ENCODE measurements around the gene RTTN. TPM values are rescaled to one million over a fixed set of nuclear protein-coding genes. Genes with fewer than 3 reads are reported as not detected.

RTTN gene
- total and polyA plus RNA-seq, 2 of the 4 experiments (the other 2 are of a cell fraction): 5.8 to 19.9 TPM

DNA sequence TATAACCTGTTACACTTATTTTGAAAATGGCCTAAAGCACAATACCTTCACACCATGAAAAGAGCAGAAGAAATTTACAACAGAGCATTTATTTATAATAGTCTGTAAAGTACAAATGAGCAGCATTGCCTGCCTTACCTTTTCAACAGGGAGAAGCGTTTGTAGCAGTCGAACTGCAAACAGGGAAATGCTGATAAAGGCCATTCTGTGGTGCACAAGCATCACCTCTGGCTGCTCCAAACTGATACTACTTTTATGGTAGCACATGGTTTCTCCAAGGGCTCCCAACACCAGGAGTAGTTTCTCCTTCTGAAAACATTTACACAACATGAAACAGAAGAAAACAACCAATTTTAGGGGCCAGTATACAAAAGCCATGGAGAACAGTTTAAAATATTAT is 28.9 kb downstream of the RTTN start:
- no peak overlapping the region for H3K9ac ChIP-seq (ENCODE audit: low read depth, low read length)
- ATAC-seq (ENCODE audit: low read depth) (no peak), DNase-seq (no peak)
- H3K23ac ChIP-seq (ENCODE audit: low read depth, low read length): 0 out of 2 replicates have a peak overlapping the region, but pooled peaks have one; percentile 33
- H2AK5ac ChIP-seq (ENCODE audit: low read depth, low read length): no peak overlapping the region
- BruUV-seq (replicated peaks): no TSS peak
- H3K4me1 ChIP-seq (ENCODE audit: control insufficient read depth, insufficient read depth, low read length): no peaks in the 10 kb centered on the region; the same call in 1 of the 2 replicates
- H3K9me1 ChIP-seq (ENCODE audit: insufficient read depth, low read length): peaks cover 4% of the 10 kb centered on the region
- H3K14ac ChIP-seq (replicated peaks; ENCODE audit: low read depth, low read length): no peak overlapping the region
- H3K27ac ChIP-seq (ENCODE audit: insufficient read depth, low read length): no peak overlapping the region
- 0 out of 2 replicates have a peak overlapping the region, but pooled peaks have one; percentile 17 for H4K5ac ChIP-seq (ENCODE audit: low read depth, low read length)
- dilution Hi-C loops (cut with HindIII; ENCODE audit: low sequenced_read_pairs, unreplicated experiment) (loop anchor here (25.0 kb wide), 1 partner anchor 261 kb away; no protein-coding TSS in a partner anchor), intact Hi-C loops (cut with micrococcal nuclease) (no loop called here), in situ Hi-C loops (cut with MboI; ENCODE audit: low sequenced_read_pairs) (no loop called here)
- no peak overlapping the region for H2BK20ac ChIP-seq (ENCODE audit: low read depth, low read length)
- H4K20me1 ChIP-seq (ENCODE audit: insufficient read depth, low read length): no peaks in the 10 kb centered on the region
- peaks cover 17 to 21% of the 10 kb centered on the region in 2 experiments for H3K79me1 ChIP-seq (ENCODE audit: low read depth in 1 of 2, low read length in 2 of 2)
- no peak overlapping the region for H3K4me3 ChIP-seq (ENCODE audit: insufficient read depth, low read depth, low read length)
- no peak overlapping the region for H3K4ac ChIP-seq (ENCODE audit: low read depth, low read length)
- no peak overlapping the region for H3K56ac ChIP-seq (ENCODE audit: extremely low read depth, insufficient read depth, low read length)
- CTCF ChIA-PET: no interaction called here
- no peak overlapping the region; a peak in 1 of 4 replicates for H4K8ac ChIP-seq (ENCODE audit: low read depth in 2 of 2, low read length in 2 of 2)
- H2BK15ac ChIP-seq (ENCODE audit: low read depth, low read length): no peak overlapping the region
- H3K27me3 ChIP-seq (ENCODE audit: control insufficient read depth, insufficient read depth, low read length): no peaks in the 10 kb centered on the region
- no CpG with 5 or more reads among the region's 2 CpGs for WGBS, 2 experiments (ENCODE audit: extremely low coverage in 2 of 2, insufficient read length in 1 of 2)
- TF ChIP-seq RFX5 (IDR thresholded peaks at IDR 0.05; ENCODE audit: low read depth, low read length): no peak
- no peak for TF ChIP-seq FOS (IDR thresholded peaks at IDR 0.05; ENCODE audit: low read depth, low read length)
- no peak for TF ChIP-seq MXI1 (IDR thresholded peaks at IDR 0.05; ENCODE audit: borderline replicate concordance, low read depth, low read length)
- TF ChIP-seq CEBPB (IDR thresholded peaks at IDR 0.05; ENCODE audit: low read depth, low read length): no peak
- no peak for TF ChIP-seq POLR2A (IDR thresholded peaks at IDR 0.05; ENCODE audit: low read depth, low read length)
- TF ChIP-seq MAFK (IDR thresholded peaks at IDR 0.05; ENCODE audit: low read depth, low read length): no peak
- no peak for TF ChIP-seq RCOR1 (IDR thresholded peaks at IDR 0.05; ENCODE audit: insufficient replicate concordance, low read length)
- no peak for TF ChIP-seq CHD1 (IDR thresholded peaks at IDR 0.05; ENCODE audit: low read depth, low read length)
- TF ChIP-seq, protein P1, sequence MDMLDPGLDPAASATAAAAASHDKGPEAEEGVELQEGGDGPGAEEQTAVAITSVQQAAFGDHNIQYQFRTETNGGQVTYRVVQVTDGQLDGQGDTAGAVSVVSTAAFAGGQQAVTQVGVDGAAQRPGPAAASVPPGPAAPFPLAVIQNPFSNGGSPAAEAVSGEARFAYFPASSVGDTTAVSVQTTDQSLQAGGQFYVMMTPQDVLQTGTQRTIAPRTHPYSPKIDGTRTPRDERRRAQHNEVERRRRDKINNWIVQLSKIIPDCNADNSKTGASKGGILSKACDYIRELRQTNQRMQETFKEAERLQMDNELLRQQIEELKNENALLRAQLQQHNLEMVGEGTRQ (IDR thresholded peaks at IDR 0.05; ENCODE audit: low read depth, low read length): no peak
- TF ChIP-seq NFE2L2 (IDR thresholded peaks at IDR 0.05; ENCODE audit: low read depth, low read length): no peak
- TF ChIP-seq, protein P2, sequence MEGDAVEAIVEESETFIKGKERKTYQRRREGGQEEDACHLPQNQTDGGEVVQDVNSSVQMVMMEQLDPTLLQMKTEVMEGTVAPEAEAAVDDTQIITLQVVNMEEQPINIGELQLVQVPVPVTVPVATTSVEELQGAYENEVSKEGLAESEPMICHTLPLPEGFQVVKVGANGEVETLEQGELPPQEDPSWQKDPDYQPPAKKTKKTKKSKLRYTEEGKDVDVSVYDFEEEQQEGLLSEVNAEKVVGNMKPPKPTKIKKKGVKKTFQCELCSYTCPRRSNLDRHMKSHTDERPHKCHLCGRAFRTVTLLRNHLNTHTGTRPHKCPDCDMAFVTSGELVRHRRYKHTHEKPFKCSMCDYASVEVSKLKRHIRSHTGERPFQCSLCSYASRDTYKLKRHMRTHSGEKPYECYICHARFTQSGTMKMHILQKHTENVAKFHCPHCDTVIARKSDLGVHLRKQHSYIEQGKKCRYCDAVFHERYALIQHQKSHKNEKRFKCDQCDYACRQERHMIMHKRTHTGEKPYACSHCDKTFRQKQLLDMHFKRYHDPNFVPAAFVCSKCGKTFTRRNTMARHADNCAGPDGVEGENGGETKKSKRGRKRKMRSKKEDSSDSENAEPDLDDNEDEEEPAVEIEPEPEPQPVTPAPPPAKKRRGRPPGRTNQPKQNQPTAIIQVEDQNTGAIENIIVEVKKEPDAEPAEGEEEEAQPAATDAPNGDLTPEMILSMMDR (conservative IDR thresholded peaks at IDR 0.05; ENCODE audit: low read depth, low read length): no peak
- no peak for TF ChIP-seq MAZ (IDR thresholded peaks at IDR 0.05; ENCODE audit: borderline replicate concordance, low read depth, low read length)
- H3K36me3 ChIP-seq (ENCODE audit: control insufficient read depth, insufficient read depth, low read length): no peaks in the 10 kb centered on the region
- peak overlapping the region; percentile 19; the same call in 1 of the 2 replicates for H2BK120ac ChIP-seq (ENCODE audit: low read depth, low read length)
- H3K4me2 ChIP-seq (ENCODE audit: low read depth, low read length): no peak overlapping the region
- no peak overlapping the region for H2BK5ac ChIP-seq (ENCODE audit: low read depth, low read length, poor library complexity, severe bottlenecking)
- H2AFZ ChIP-seq (replicated peaks; ENCODE audit: low read length, poor library complexity): no peak overlapping the region
- POLR2A ChIA-PET (ENCODE audit: unreplicated experiment): no interaction called here
- no peak overlapping the region for H2AK9ac ChIP-seq (replicated peaks; ENCODE audit: low read depth, low read length, poor library complexity)
- H4K91ac ChIP-seq (ENCODE audit: insufficient read depth, low read depth, low read length): no peak overlapping the region
- no peaks in the 10 kb centered on the region for H3K9me3 ChIP-seq (ENCODE audit: control insufficient read depth, insufficient read depth, low read length)
- H3K18ac ChIP-seq (ENCODE audit: low read depth, low read length): no peak overlapping the region
